Right renal pelvis (tissue), 4 donors: ENCODE measurements around the gene KRT71. TPM values are rescaled to one million over a fixed set of nuclear protein-coding genes. Genes with fewer than 3 reads are reported as not detected.

Source experiments
- DNase-seq, 4 donors: peaks; one replicate each; pipeline ENCODE4 v3.0.0-alpha.2; 2013; ENCODE audit warnings: low read depth in 4 of 4, low spot score in 3 of 4, missing footprints in 1 of 4
- polyA plus RNA-seq, 4 donors: library from polyadenylated mRNA; unstranded; fragments of 120-200 nt; gene quantifications; one replicate each; pipeline ENCODE4 v1.2.1, GENCODE V29; 2013; ENCODE audit not compliant: insufficient read length in 4 of 4

KRT71 gene
- polyA plus RNA-seq, 4 donors: not detected

GRCh38 chr12:52540531-52540930 lies 12.4 kb downstream of the KRT71 start:
- no peak for DNase-seq

GRCh38 chr12:52539821-52540173 lies 13.1 kb downstream of the KRT71 start:
- DNase-seq: no peak

- DNase-seq: peak in 3 of 4 donors; percentile 9 to 18 (median 15)
Measured at GRCh38 chr12:52539083-52539820, 13.7 kb downstream of the KRT71 start.

- DNase-seq: no peak
Measured at GRCh38 chr12:52537101-52537500, 15.8 kb downstream of the KRT71 start.

GRCh38 chr12:52535574-52535973 lies 17.4 kb downstream of the KRT71 start:
- DNase-seq: no peak

GRCh38 chr12:52534482-52534881 lies 18.5 kb downstream of the KRT71 start:
- no peak for DNase-seq

- no peak for DNase-seq
Measured at GRCh38 chr12:52533686-52534470, 19.1 kb downstream of the KRT71 start.

GRCh38 chr12:52532636-52533035 lies 20.3 kb downstream of the KRT71 start:
- no peak for DNase-seq

- no peak for DNase-seq
Measured at GRCh38 chr12:52531566-52532300, 21.2 kb downstream of the KRT71 start.

GRCh38 chr12:52530905-52531304 lies 22.0 kb downstream of the KRT71 start:
- no peak for DNase-seq

GRCh38 chr12:52530366-52530765 lies 22.6 kb downstream of the KRT71 start:
- DNase-seq: no peak

GRCh38 chr12:52529846-52530245 lies 23.1 kb downstream of the KRT71 start:
- no peak for DNase-seq

GRCh38 chr12:52529417-52529816 lies 23.5 kb downstream of the KRT71 start:
- DNase-seq: no peak

GRCh38 chr12:52528641-52529143 lies 24.3 kb downstream of the KRT71 start:
- no peak for DNase-seq

- no peak for DNase-seq
Measured at GRCh38 chr12:52527121-52527800, 25.7 kb downstream of the KRT71 start.

- DNase-seq: no peak
Measured at GRCh38 chr12:52526511-52526951, 26.4 kb downstream of the KRT71 start.

GRCh38 chr12:52525661-52526499 lies 27.1 kb downstream of the KRT71 start:
- no peak for DNase-seq

- no peak for DNase-seq
Measured at GRCh38 chr12:52524898-52525591, 27.9 kb downstream of the KRT71 start.
